Central memory CD8-positive, alpha-beta T cell (primary cell): Measurements from ENCODE around the gene ZFPM1.

Experiments used
- ATAC-seq: fragments of 150-1000 bp; cut with Tn5 transposase; replicated peaks from 2 replicates; pipeline ENCODE4 v1.10.0; 2022; ENCODE audit warnings: mild to moderate bottlenecking, moderate FRiP score, moderate number of reproducible peaks; ENCODE audit not compliant: poor library complexity, severe bottlenecking; ENCODE audit errors: extremely low read depth
- DNase-seq, 2 donors: peaks; one replicate each; pipeline ENCODE4 v3.0.0; 2021; ENCODE audit warnings: low spot score in 2 of 2
- H3K27ac Mint-ChIP-seq: one replicate; pipeline ENCODE4 v1.8.0; 2022; ENCODE audit warnings: low read depth, mild to moderate bottlenecking, moderate library complexity, mixed read lengths
- H3K27me3 Mint-ChIP-seq: one replicate; pipeline ENCODE4 v1.8.0; 2022; ENCODE audit warnings: mixed read lengths
- H3K36me3 Mint-ChIP-seq: one replicate; pipeline ENCODE4 v1.8.0; 2022; ENCODE audit warnings: mild to moderate bottlenecking, moderate library complexity, mixed read lengths; ENCODE audit not compliant: insufficient read depth
- H3K4me1 Mint-ChIP-seq: one replicate; pipeline ENCODE4 v1.8.0; 2022; ENCODE audit warnings: mixed read lengths
- H3K4me3 Mint-ChIP-seq: one replicate; pipeline ENCODE4 v1.8.0; 2022; ENCODE audit warnings: mild to moderate bottlenecking, moderate library complexity, mixed read lengths
- H3K9me3 Mint-ChIP-seq: one replicate; pipeline ENCODE4 v1.8.0; 2022; ENCODE audit warnings: mixed read lengths

The ZFPM1 gene

GRCh38 chr16:88519240-88519639 lies 66.2 kb downstream of the ZFPM1 start:
- Mint-ChIP-seq H3K4me3 (no peak overlapping the region), H3K9me3 (peaks cover 11% of the 10 kb centered on the region), H3K27me3 (no peaks in the 10 kb centered on the region), H3K4me1 (no peaks in the 10 kb centered on the region), H3K27ac (no peak overlapping the region), H3K36me3 (peaks cover 20% of the 10 kb centered on the region)
- ATAC-seq: no peak
- DNase-seq: no peak

GRCh38 chr16:88519938-88520653 lies 67.0 kb downstream of the ZFPM1 start:
- Mint-ChIP-seq H3K27ac (no peak overlapping the region), H3K9me3 (peaks cover 11% of the 10 kb centered on the region), H3K4me3 (no peak overlapping the region), H3K4me1 (peaks cover 8% of the 10 kb centered on the region), H3K27me3 (no peaks in the 10 kb centered on the region), H3K36me3 (peaks cover 23% of the 10 kb centered on the region)
- ATAC-seq: no peak
- no peak for DNase-seq

GRCh38 chr16:88521674-88522073 lies 68.6 kb downstream of the ZFPM1 start:
- no peak overlapping the region for H3K4me3 Mint-ChIP-seq
- DNase-seq (no peak), ATAC-seq (no peak)
- H3K36me3 Mint-ChIP-seq: peaks cover 28% of the 10 kb centered on the region
- peaks cover 9% of the 10 kb centered on the region for H3K4me1 Mint-ChIP-seq
- no peak overlapping the region for H3K27ac Mint-ChIP-seq
- H3K9me3 Mint-ChIP-seq: peaks cover 11% of the 10 kb centered on the region
- H3K27me3 Mint-ChIP-seq: no peaks in the 10 kb centered on the region

- H3K27ac Mint-ChIP-seq: peak overlapping the region; percentile 53
Observed at GRCh38 chr16:88522276-88522949, 69.3 kb downstream of the ZFPM1 start.

GRCh38 chr16:88523309-88524161 lies 70.5 kb downstream of the ZFPM1 start:
- ATAC-seq (no peak), DNase-seq (no peak)
- Mint-ChIP-seq H3K27me3 (no peaks in the 10 kb centered on the region), H3K27ac (peak overlapping the region; percentile 53), H3K9me3 (peaks cover under 1% of the 10 kb centered on the region), H3K4me3 (no peak overlapping the region), H3K36me3 (peaks cover 23% of the 10 kb centered on the region), H3K4me1 (peaks cover 9% of the 10 kb centered on the region)

More at GRCh38 chr16:88522276-88522949, 69.3 kb downstream of the ZFPM1 start:
- no peak for DNase-seq
- Mint-ChIP-seq H3K9me3 (peaks cover 6% of the 10 kb centered on the region), H3K4me1 (peaks cover 9% of the 10 kb centered on the region), H3K4me3 (no peak overlapping the region), H3K27me3 (no peaks in the 10 kb centered on the region), H3K36me3 (peaks cover 24% of the 10 kb centered on the region)
- no peak for ATAC-seq

GRCh38 chr16:88524274-88524972 lies 71.3 kb downstream of the ZFPM1 start:
- ATAC-seq: no peak
- H3K4me1 Mint-ChIP-seq: peaks cover 9% of the 10 kb centered on the region
- H3K9me3 Mint-ChIP-seq: no peaks in the 10 kb centered on the region
- no peak overlapping the region for H3K4me3 Mint-ChIP-seq
- peaks cover 19% of the 10 kb centered on the region for H3K36me3 Mint-ChIP-seq
- DNase-seq: no peak
- no peaks in the 10 kb centered on the region for H3K27me3 Mint-ChIP-seq
- H3K27ac Mint-ChIP-seq: no peak overlapping the region

- Mint-ChIP-seq H3K4me1 (peaks cover 9% of the 10 kb centered on the region), H3K4me3 (no peak overlapping the region), H3K27me3 (no peaks in the 10 kb centered on the region), H3K9me3 (no peaks in the 10 kb centered on the region), H3K27ac (no peak overlapping the region), H3K36me3 (peaks cover 19% of the 10 kb centered on the region)
- DNase-seq: no peak
- ATAC-seq: no peak
Observed at GRCh38 chr16:88524973-88525662, 72.0 kb downstream of the ZFPM1 start.

- no peak overlapping the region for H3K4me3 Mint-ChIP-seq
- no peaks in the 10 kb centered on the region for H3K9me3 Mint-ChIP-seq
- ATAC-seq: no peak
- no peaks in the 10 kb centered on the region for H3K27me3 Mint-ChIP-seq
- DNase-seq: no peak
- H3K4me1 Mint-ChIP-seq: peaks cover 9% of the 10 kb centered on the region
- H3K36me3 Mint-ChIP-seq: peaks cover 21% of the 10 kb centered on the region
- H3K27ac Mint-ChIP-seq: no peak overlapping the region
Observed at GRCh38 chr16:88525663-88525990, 72.5 kb downstream of the ZFPM1 start.

- H3K4me3 Mint-ChIP-seq: no peak overlapping the region
- peaks cover 9% of the 10 kb centered on the region for H3K4me1 Mint-ChIP-seq
- no peak overlapping the region for H3K27ac Mint-ChIP-seq
- H3K9me3 Mint-ChIP-seq: no peaks in the 10 kb centered on the region
- peaks cover 25% of the 10 kb centered on the region for H3K36me3 Mint-ChIP-seq
- no peak for ATAC-seq
- H3K27me3 Mint-ChIP-seq: no peaks in the 10 kb centered on the region
- no peak for DNase-seq
Observed at GRCh38 chr16:88526008-88526905, 73.2 kb downstream of the ZFPM1 start.

GRCh38 chr16:88526906-88527185 lies 73.8 kb downstream of the ZFPM1 start:
- Mint-ChIP-seq H3K36me3 (peaks cover 30% of the 10 kb centered on the region), H3K27ac (no peak overlapping the region), H3K4me1 (peaks cover 13% of the 10 kb centered on the region), H3K27me3 (no peaks in the 10 kb centered on the region), H3K9me3 (no peaks in the 10 kb centered on the region), H3K4me3 (no peak overlapping the region)
- no peak for DNase-seq
- ATAC-seq: no peak

- peak; percentile 33 to 53 for DNase-seq
- H3K36me3 Mint-ChIP-seq: peaks cover 33% of the 10 kb centered on the region
- H3K9me3 Mint-ChIP-seq: no peaks in the 10 kb centered on the region
- ATAC-seq: peak; percentile 50
- no peak overlapping the region for H3K27ac Mint-ChIP-seq
- H3K4me3 Mint-ChIP-seq: no peak overlapping the region
- peaks cover 15% of the 10 kb centered on the region for H3K4me1 Mint-ChIP-seq
- H3K27me3 Mint-ChIP-seq: no peaks in the 10 kb centered on the region
Observed at GRCh38 chr16:88527186-88527936, 74.3 kb downstream of the ZFPM1 start.
